ENCODE results near the gene ITGAD.

Gene ITGAD

GRCh38 chr16:31474173-31474714 is 81.1 kb downstream of the ITGAD start:
- peaks cover 7% of the 10 kb centered on the region for H3K27me3 ChIP-seq (replicated peaks; ENCODE audit: control insufficient read depth, insufficient read depth, low read length, poor library complexity, severe bottlenecking)
- H3K36me3 ChIP-seq (ENCODE audit: control insufficient read depth, insufficient read depth, low read length) = no peaks in the 10 kb centered on the region
- no peaks in the 10 kb centered on the region for H3K9me3 ChIP-seq (ENCODE audit: control insufficient read depth, low read length)
- peaks cover 28% of the 10 kb centered on the region for H3K4me1 ChIP-seq (ENCODE audit: control insufficient read depth, insufficient read depth, low read length, poor library complexity, severe bottlenecking)
- DNase-seq = no peak
- no peak overlapping the region for H3K4me3 ChIP-seq (ENCODE audit: insufficient read depth, low read depth, low read length, poor library complexity, severe bottlenecking)
- no peak overlapping the region for H3K27ac ChIP-seq (ENCODE audit: insufficient read depth, low read length, poor library complexity, severe bottlenecking)

- DNase-seq = no peak
- Histone ChIP-seq H3K36me3 (ENCODE audit: control insufficient read depth, insufficient read depth, low read length) (no peaks in the 10 kb centered on the region), H3K9me3 (ENCODE audit: control insufficient read depth, low read length) (no peaks in the 10 kb centered on the region), H3K27ac (ENCODE audit: insufficient read depth, low read length, poor library complexity, severe bottlenecking) (no peak overlapping the region), H3K4me3 (ENCODE audit: insufficient read depth, low read depth, low read length, poor library complexity, severe bottlenecking) (no peak overlapping the region), H3K27me3 (replicated peaks; ENCODE audit: control insufficient read depth, insufficient read depth, low read length, poor library complexity, severe bottlenecking) (peaks cover 7% of the 10 kb centered on the region), H3K4me1 (ENCODE audit: control insufficient read depth, insufficient read depth, low read length, poor library complexity, severe bottlenecking) (peaks cover 28% of the 10 kb centered on the region)
Observed at GRCh38 chr16:31474773-31475738, 81.9 kb downstream of the ITGAD start.

- Histone ChIP-seq H3K27me3 (replicated peaks; ENCODE audit: control insufficient read depth, insufficient read depth, low read length, poor library complexity, severe bottlenecking) (peaks cover 7% of the 10 kb centered on the region), H3K4me1 (ENCODE audit: control insufficient read depth, insufficient read depth, low read length, poor library complexity, severe bottlenecking) (peaks cover 28% of the 10 kb centered on the region), H3K9me3 (ENCODE audit: control insufficient read depth, low read length) (no peaks in the 10 kb centered on the region), H3K27ac (ENCODE audit: insufficient read depth, low read length, poor library complexity, severe bottlenecking) (no peak overlapping the region), H3K4me3 (ENCODE audit: insufficient read depth, low read depth, low read length, poor library complexity, severe bottlenecking) (peak overlapping the region; percentile 71), H3K36me3 (ENCODE audit: control insufficient read depth, insufficient read depth, low read length) (no peaks in the 10 kb centered on the region)
- no peak for DNase-seq
Observed at GRCh38 chr16:31475946-31476302, 82.8 kb downstream of the ITGAD start.

Data from effector memory CD4-positive, alpha-beta T cell (primary cell).